ENCODE results near the gene CCDC187. TPM values are rescaled to one million over a fixed set of nuclear protein-coding genes. Genes with fewer than 3 reads are reported as not detected.
A peak's percentile ranks its signal among the peaks of the same experiment; 100 is the strongest.

CCDC187 gene
- total and polyA plus RNA-seq, 2 of the 4 experiments (the other 2 are of a cell fraction), result not detected

- dilution Hi-C loops (cut with HindIII; ENCODE audit: low sequenced_read_pairs, unreplicated experiment), result no loop called here
- intact Hi-C loops (cut with micrococcal nuclease), result no loop called here
- Histone ChIP-seq H3K9me1 (ENCODE audit: insufficient read depth, low read length) (no peaks in the 10 kb centered on the region), H3K4ac (ENCODE audit: low read depth, low read length) (no peak overlapping the region), H3K4me1 (ENCODE audit: control insufficient read depth, insufficient read depth, low read length) (no peaks in the 10 kb centered on the region), H3K4me2 (ENCODE audit: low read depth, low read length) (no peak overlapping the region), H2AFZ (replicated peaks; ENCODE audit: low read length, poor library complexity) (peak overlapping the region; percentile 21), H2AK9ac (replicated peaks; ENCODE audit: low read depth, low read length, poor library complexity) (no peak overlapping the region), H3K18ac (ENCODE audit: low read depth, low read length) (no peak overlapping the region), H3K27me3 (ENCODE audit: control insufficient read depth, insufficient read depth, low read length) (peaks cover 28% of the 10 kb centered on the region), H2BK15ac (ENCODE audit: low read depth, low read length) (no peak overlapping the region), H2BK120ac (ENCODE audit: low read depth, low read length) (no peak overlapping the region), H4K5ac (ENCODE audit: low read depth, low read length) (no peak overlapping the region), H4K91ac (ENCODE audit: insufficient read depth, low read depth, low read length) (no peak overlapping the region), H2BK5ac (ENCODE audit: low read depth, low read length, poor library complexity, severe bottlenecking) (no peak overlapping the region), H3K36me3 (ENCODE audit: control insufficient read depth, insufficient read depth, low read length) (no peaks in the 10 kb centered on the region), H3K23ac (ENCODE audit: low read depth, low read length) (no peak overlapping the region), H3K56ac (ENCODE audit: extremely low read depth, insufficient read depth, low read length) (no peak overlapping the region), H3K4me3 (ENCODE audit: insufficient read depth, low read depth, low read length) (no peak overlapping the region), H4K8ac (ENCODE audit: low read depth in 2 of 2, low read length in 2 of 2) (no peak overlapping the region), H3K14ac (replicated peaks; ENCODE audit: low read depth, low read length) (no peak overlapping the region), H3K9me3 (ENCODE audit: control insufficient read depth, insufficient read depth, low read length) (no peaks in the 10 kb centered on the region), H2BK20ac (ENCODE audit: low read depth, low read length) (no peak overlapping the region), H2AK5ac (ENCODE audit: low read depth, low read length) (no peak overlapping the region), H3K9ac (ENCODE audit: low read depth, low read length) (no peak overlapping the region), H3K79me1 (ENCODE audit: low read depth in 1 of 2, low read length in 2 of 2) (no peaks in the 10 kb centered on the region), H4K20me1 (ENCODE audit: insufficient read depth, low read length) (no peaks in the 10 kb centered on the region), H3K27ac (ENCODE audit: insufficient read depth, low read length) (no peak overlapping the region)
- in situ Hi-C loops (cut with MboI; ENCODE audit: low sequenced_read_pairs), result no loop called here
- WGBS, 2 experiments (ENCODE audit: extremely low coverage in 2 of 2, insufficient read length in 1 of 2), result 69% methylated on average over 9 of the region's 28 CpGs; no CpG with 5 or more reads in 1 of the 2 experiments
- DNase-seq, result no peak
- ATAC-seq (ENCODE audit: low read depth), result no peak
- ChIA-PET POLR2A (ENCODE audit: unreplicated experiment) (no interaction called here), CTCF (no interaction called here)
- TF ChIP-seq CHD1 (IDR thresholded peaks at IDR 0.05; ENCODE audit: low read depth, low read length) (no peak), MAFK (IDR thresholded peaks at IDR 0.05; ENCODE audit: low read depth, low read length) (no peak), FOS (IDR thresholded peaks at IDR 0.05; ENCODE audit: low read depth, low read length) (no peak), BHLHE40 (IDR thresholded peaks at IDR 0.05; ENCODE audit: low read depth, low read length) (no peak), RFX5 (IDR thresholded peaks at IDR 0.05; ENCODE audit: low read depth, low read length) (no peak), ELK1 (IDR thresholded peaks at IDR 0.05; ENCODE audit: borderline replicate concordance, low read depth, low read length) (no peak), CTCF (conservative IDR thresholded peaks at IDR 0.05; ENCODE audit: low read depth, low read length) (no peak), RAD21 (IDR thresholded peaks at IDR 0.05; ENCODE audit: low read length) (no peak), CEBPB (IDR thresholded peaks at IDR 0.05; ENCODE audit: low read depth, low read length) (no peak), MAZ (IDR thresholded peaks at IDR 0.05; ENCODE audit: borderline replicate concordance, low read depth, low read length) (no peak)
- no TSS peak for BruUV-seq (replicated peaks)
These were observed 42.0 kb downstream of the CCDC187 start for GRCh38 chr9:136261686-136262430.
